HEK293 (cell line): Measurements from ENCODE around the gene PROSER3.

Experiments used
- CTCF ChIA-PET: fragments of 350-600 bp; formaldehyde crosslinking; extraction: SDS; loops from one replicate; lab custom pipeline; 2021; ENCODE audit warnings: antibody characterized with exemption; lab: Yijun Ruan, JAX
- POLR2A ChIA-PET: fragments of 300-600 bp; formaldehyde crosslinking; extraction: SDS; loops from one replicate; lab custom pipeline; 2020; ENCODE audit warnings: antibody characterized with exemption, inconsistent platforms; lab: Yijun Ruan, JAX
- H3K27ac ChIP-seq: fragments of 200-500 bp; sonication (Bioruptor generic); 2 replicates; pipeline ENCODE4 v1.5.1; 2014; ENCODE audit warnings: low read depth, low read length, control low read depth, inconsistent platforms; ENCODE audit errors: extremely low read depth
- H3K36me3 ChIP-seq, 2 experiments: fragments of 200-500 bp in 1 of 2; sonication (Bioruptor generic) in 1 of 2; 1 replicate in 1 of 2; 2 replicates in 1 of 2; pipeline ENCODE4 v1.5.1; 2014 to 2017; ENCODE audit warnings: inconsistent platforms in 2 of 2, low read length in 2 of 2; ENCODE audit not compliant: control insufficient read depth in 2 of 2, insufficient read depth in 1 of 2
- H3K4me1 ChIP-seq: fragments of 200-500 bp; sonication (Bioruptor generic); 2 replicates; pipeline ENCODE4 v1.5.1; 2014; ENCODE audit warnings: mild to moderate bottlenecking, low read length, inconsistent platforms; ENCODE audit not compliant: control insufficient read depth, insufficient read depth
- H3K4me3 ChIP-seq: 2 replicates; pipeline ENCODE4 v1.5.1; 2011; ENCODE audit warnings: low read depth, mild to moderate bottlenecking, control low read depth, low read length, moderate library complexity
- H3K9me3 ChIP-seq: fragments of 200-500 bp; sonication (Bioruptor generic); 2 replicates; pipeline ENCODE4 v1.5.1; 2014; ENCODE audit warnings: low read depth, low read length, inconsistent platforms; ENCODE audit not compliant: control insufficient read depth, insufficient read depth
- GLIS2 ChIP-seq: fragments of 450-650 bp; formaldehyde crosslinking; IDR thresholded peaks from 2 replicates; pipeline ENCODE4 v1.5.1; 2016; ENCODE audit warnings: missing biosample characterization, missing genetic modification characterization
- HOXD13 ChIP-seq: sonication (generic); formaldehyde crosslinking; IDR thresholded peaks from 2 replicates; pipeline ENCODE4 v1.8.0; 2022; ENCODE audit warnings: missing genetic modification reagents, borderline replicate concordance
- PRDM10 ChIP-seq: fragments of 450-650 bp; formaldehyde crosslinking; IDR thresholded peaks from 2 replicates; pipeline ENCODE4 v1.5.1; 2016; ENCODE audit warnings: missing biosample characterization, missing genetic modification characterization
- ZBTB10 ChIP-seq: fragments of 450-650 bp; formaldehyde crosslinking; IDR thresholded peaks from 2 replicates; pipeline ENCODE4 v1.5.1; 2016; ENCODE audit warnings: missing biosample characterization, missing genetic modification characterization
- ZFP3 ChIP-seq: fragments of 450-650 bp; formaldehyde crosslinking; IDR thresholded peaks from 2 replicates; pipeline ENCODE4 v1.5.1; 2016; ENCODE audit warnings: low read depth, missing biosample characterization, missing genetic modification characterization
- ZIC2 ChIP-seq: fragments of 450-650 bp; formaldehyde crosslinking; IDR thresholded peaks from 2 replicates; pipeline ENCODE4 v1.5.1; 2016; ENCODE audit warnings: missing biosample characterization, missing genetic modification characterization
- ZNF10 ChIP-seq: fragments of 450-650 bp; formaldehyde crosslinking; IDR thresholded peaks from 2 replicates; pipeline ENCODE4 v1.5.1; 2017; ENCODE audit warnings: missing biosample characterization, missing genetic modification characterization
- ZNF114 ChIP-seq: fragments of 450-650 bp; formaldehyde crosslinking; IDR thresholded peaks from 2 replicates; pipeline ENCODE4 v1.5.0; 2017; ENCODE audit warnings: missing biosample characterization, missing genetic modification characterization
- ZNF133 ChIP-seq: fragments of 450-650 bp; formaldehyde crosslinking; IDR thresholded peaks from 2 replicates; pipeline ENCODE4 v1.5.1; 2016; ENCODE audit warnings: missing biosample characterization, missing genetic modification characterization
- ZNF155 ChIP-seq: fragments of 450-650 bp; formaldehyde crosslinking; IDR thresholded peaks from 2 replicates; pipeline ENCODE4 v1.5.1; 2016; ENCODE audit warnings: missing biosample characterization, missing genetic modification characterization
- ZNF211 ChIP-seq: fragments of 450-650 bp; formaldehyde crosslinking; IDR thresholded peaks from 2 replicates; pipeline ENCODE4 v1.5.1; 2016; ENCODE audit warnings: low read depth, missing biosample characterization, missing genetic modification characterization
- ZNF274 ChIP-seq, 2 experiments: fragments of 200-500 bp in 1 of 2; fragments of 450-650 bp in 1 of 2; sonication (Bioruptor generic) in 1 of 2; formaldehyde crosslinking in 1 of 2; IDR thresholded peaks; 2 replicates each; pipeline versions ENCODE4 v1.5.1 to v1.6.1; 2014 to 2016; ENCODE audit warnings: borderline replicate concordance in 1 of 2, inconsistent platforms in 1 of 2, low read length in 1 of 2, missing biosample characterization in 1 of 2, missing genetic modification characterization in 1 of 2
- ZNF324 ChIP-seq: fragments of 450-650 bp; formaldehyde crosslinking; IDR thresholded peaks from 2 replicates; pipeline ENCODE4 v1.5.1; 2016; ENCODE audit warnings: missing biosample characterization, missing genetic modification characterization
- ZNF529 ChIP-seq: fragments of 450-650 bp; formaldehyde crosslinking; IDR thresholded peaks from 2 replicates; pipeline ENCODE4 v1.5.1; 2017; ENCODE audit warnings: missing genetic modification characterization, missing biosample characterization; ENCODE audit not compliant: insufficient replicate concordance
- ZNF548 ChIP-seq: fragments of 450-650 bp; formaldehyde crosslinking; IDR thresholded peaks from 2 replicates; pipeline ENCODE4 v1.5.1; 2016; ENCODE audit warnings: missing biosample characterization, missing genetic modification characterization
- ZNF610 ChIP-seq: fragments of 450-650 bp; formaldehyde crosslinking; IDR thresholded peaks from 2 replicates; pipeline ENCODE4 v1.5.1; 2016; ENCODE audit warnings: missing biosample characterization, missing genetic modification characterization, borderline replicate concordance
- ZNF623 ChIP-seq: fragments of 450-650 bp; formaldehyde crosslinking; IDR thresholded peaks from 2 replicates; pipeline ENCODE4 v1.5.1; 2016; ENCODE audit warnings: missing biosample characterization, missing genetic modification characterization
- ZNF654 ChIP-seq: fragments of 450-650 bp; formaldehyde crosslinking; IDR thresholded peaks from 2 replicates; pipeline ENCODE4 v1.5.1; 2016; ENCODE audit warnings: low read depth, missing biosample characterization, missing genetic modification characterization
- ZNF701 ChIP-seq: fragments of 450-650 bp; formaldehyde crosslinking; IDR thresholded peaks from 2 replicates; pipeline ENCODE4 v1.5.1; 2016; ENCODE audit warnings: missing biosample characterization, missing genetic modification characterization
- ZNF768 ChIP-seq: fragments of 450-650 bp; formaldehyde crosslinking; IDR thresholded peaks from 2 replicates; pipeline ENCODE4 v1.5.1; 2018; ENCODE audit warnings: missing biosample characterization, mild to moderate bottlenecking, missing genetic modification characterization
- ZNF830 ChIP-seq: fragments of 450-650 bp; IDR thresholded peaks from 2 replicates; pipeline ENCODE4 v1.5.0; 2018; ENCODE audit warnings: missing biosample characterization, missing genetic modification characterization, low read depth, mild to moderate bottlenecking, moderate library complexity
- TF ChIP-seq, protein P1 (sequence below): fragments of 450-650 bp; formaldehyde crosslinking; IDR thresholded peaks from 2 replicates; pipeline ENCODE4 v1.5.1; 2016; ENCODE audit warnings: missing biosample characterization, missing genetic modification characterization, borderline replicate concordance
- TF ChIP-seq, protein P2 (sequence below): fragments of 450-650 bp; formaldehyde crosslinking; IDR thresholded peaks from 2 replicates; pipeline ENCODE4 v1.5.1; 2017; ENCODE audit warnings: missing biosample characterization, missing genetic modification characterization
- TF ChIP-seq, protein P3 (sequence below): fragments of 450-650 bp; formaldehyde crosslinking; IDR thresholded peaks from 2 replicates; pipeline ENCODE4 v1.5.1; 2017; ENCODE audit warnings: missing biosample characterization, missing genetic modification characterization

The PROSER3 gene

GRCh38 chr19:35786299-35787160 is 28.6 kb downstream of the PROSER3 start (continued):
- TF ChIP-seq, protein P1, sequence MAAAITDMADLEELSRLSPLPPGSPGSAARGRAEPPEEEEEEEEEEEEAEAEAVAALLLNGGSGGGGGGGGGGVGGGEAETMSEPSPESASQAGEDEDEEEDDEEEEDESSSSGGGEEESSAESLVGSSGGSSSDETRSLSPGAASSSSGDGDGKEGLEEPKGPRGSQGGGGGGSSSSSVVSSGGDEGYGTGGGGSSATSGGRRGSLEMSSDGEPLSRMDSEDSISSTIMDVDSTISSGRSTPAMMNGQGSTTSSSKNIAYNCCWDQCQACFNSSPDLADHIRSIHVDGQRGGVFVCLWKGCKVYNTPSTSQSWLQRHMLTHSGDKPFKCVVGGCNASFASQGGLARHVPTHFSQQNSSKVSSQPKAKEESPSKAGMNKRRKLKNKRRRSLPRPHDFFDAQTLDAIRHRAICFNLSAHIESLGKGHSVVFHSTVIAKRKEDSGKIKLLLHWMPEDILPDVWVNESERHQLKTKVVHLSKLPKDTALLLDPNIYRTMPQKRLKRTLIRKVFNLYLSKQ (tag by site-specific recombination) = no peak
- TF ChIP-seq GLIS2 (peak; percentile 46; the same call in 1 of the 2 replicates), ZNF155 (no peak), ZNF654 (no peak), ZNF211 (tag by site-specific recombination) (no peak), ZNF548 (no peak)

GRCh38 chr19:35787227-35787799 is 29.3 kb downstream of the PROSER3 start:
- Histone ChIP-seq H3K4me3 (no peak overlapping the region), H3K9me3 (no peaks in the 10 kb centered on the region), H3K27ac (no peak overlapping the region), H3K36me3 (peaks cover 12 to 13% of the 10 kb centered on the region in 2 experiments), H3K4me1 (no peaks in the 10 kb centered on the region)
- ChIA-PET POLR2A (interaction anchor here (0.5 to 0.7 kb wide), 2 partner anchors 88 to 106 kb away, joined by 3 to 4 read pairs; no protein-coding TSS in a partner anchor), CTCF (interaction anchor here (0.6 to 1.1 kb wide), 2 partner anchors 14 to 718 kb away, joined by 3 read pairs; no protein-coding TSS in a partner anchor)
- TF ChIP-seq ZFP3 (no peak), ZNF133 (tag by site-specific recombination) (no peak), ZNF10 (tag by site-specific recombination) (no peak), ZNF610 (tag by site-specific recombination) (no peak), HOXD13 (CRISPR knock-in tag) (no peak), ZNF529 (no peak), ZBTB10 (tag by site-specific recombination) (peak; percentile 70; the same call in 1 of the 2 replicates), ZNF768 (tag by site-specific recombination) (no peak), ZNF623 (no peak), ZIC2 (tag by site-specific recombination) (peak; percentile 39; the same call in 1 of the 2 replicates), ZNF701 (tag by site-specific recombination) (no peak), PRDM10 (tag by site-specific recombination) (no peak), ZNF830 (tag by site-specific recombination) (no peak), ZNF274 (IDR thresholded peaks at IDR 0.05; ENCODE audit: low read length) (no peak), ZNF274 (tag by site-specific recombination; IDR thresholded peaks at IDR 0.05; ENCODE audit: borderline replicate concordance) (no peak), ZNF324 (tag by site-specific recombination) (no peak), ZNF114 (no peak)
- TF ChIP-seq, protein P2, sequence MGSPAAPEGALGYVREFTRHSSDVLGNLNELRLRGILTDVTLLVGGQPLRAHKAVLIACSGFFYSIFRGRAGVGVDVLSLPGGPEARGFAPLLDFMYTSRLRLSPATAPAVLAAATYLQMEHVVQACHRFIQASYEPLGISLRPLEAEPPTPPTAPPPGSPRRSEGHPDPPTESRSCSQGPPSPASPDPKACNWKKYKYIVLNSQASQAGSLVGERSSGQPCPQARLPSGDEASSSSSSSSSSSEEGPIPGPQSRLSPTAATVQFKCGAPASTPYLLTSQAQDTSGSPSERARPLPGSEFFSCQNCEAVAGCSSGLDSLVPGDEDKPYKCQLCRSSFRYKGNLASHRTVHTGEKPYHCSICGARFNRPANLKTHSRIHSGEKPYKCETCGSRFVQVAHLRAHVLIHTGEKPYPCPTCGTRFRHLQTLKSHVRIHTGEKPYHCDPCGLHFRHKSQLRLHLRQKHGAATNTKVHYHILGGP = no peak
- TF ChIP-seq, protein P3, sequence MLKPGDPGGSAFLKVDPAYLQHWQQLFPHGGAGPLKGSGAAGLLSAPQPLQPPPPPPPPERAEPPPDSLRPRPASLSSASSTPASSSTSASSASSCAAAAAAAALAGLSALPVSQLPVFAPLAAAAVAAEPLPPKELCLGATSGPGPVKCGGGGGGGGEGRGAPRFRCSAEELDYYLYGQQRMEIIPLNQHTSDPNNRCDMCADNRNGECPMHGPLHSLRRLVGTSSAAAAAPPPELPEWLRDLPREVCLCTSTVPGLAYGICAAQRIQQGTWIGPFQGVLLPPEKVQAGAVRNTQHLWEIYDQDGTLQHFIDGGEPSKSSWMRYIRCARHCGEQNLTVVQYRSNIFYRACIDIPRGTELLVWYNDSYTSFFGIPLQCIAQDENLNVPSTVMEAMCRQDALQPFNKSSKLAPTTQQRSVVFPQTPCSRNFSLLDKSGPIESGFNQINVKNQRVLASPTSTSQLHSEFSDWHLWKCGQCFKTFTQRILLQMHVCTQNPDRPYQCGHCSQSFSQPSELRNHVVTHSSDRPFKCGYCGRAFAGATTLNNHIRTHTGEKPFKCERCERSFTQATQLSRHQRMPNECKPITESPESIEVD (tag by site-specific recombination) = no peak
